Astrocyte (in vitro differentiated cells and primary cell): ENCODE results near the gene PIK3C3. TPM values are rescaled to one million over a fixed set of nuclear protein-coding genes. Genes with fewer than 3 reads are reported as not detected.

Source experiments
- DNase-seq: peaks from one replicate; pipeline ENCODE4 v3.0.0-alpha.2; 2010; ENCODE audit warnings: low read depth
- FAIRE-seq: peaks from 2 replicates; lab custom pipeline; 2011; peaks lifted over from hg19 to GRCh38; lab: Jason Lieb, UNC
- H2AFZ ChIP-seq: 2 replicates; pipeline ENCODE4 v1.6.0; 2012; ENCODE audit warnings: low read depth, low read length, inconsistent platforms
- H3K27ac ChIP-seq: 2 replicates; pipeline ENCODE4 v1.5.1; 2011; ENCODE audit warnings: low read depth, low read length, inconsistent platforms
- H3K27me3 ChIP-seq: 2 replicates; pipeline ENCODE4 v1.6.0; 2011; ENCODE audit warnings: low read length, inconsistent platforms; ENCODE audit not compliant: insufficient read depth
- H3K36me3 ChIP-seq: 2 replicates; pipeline ENCODE4 v1.5.1; 2011; ENCODE audit warnings: low read length, inconsistent platforms; ENCODE audit not compliant: insufficient read depth
- H3K4me1 ChIP-seq: 2 replicates; pipeline ENCODE4 v1.5.1; 2011; ENCODE audit warnings: low read length, inconsistent platforms; ENCODE audit not compliant: insufficient read depth
- H3K4me2 ChIP-seq: 2 replicates; pipeline ENCODE4 v1.6.0; 2012; ENCODE audit warnings: low read length, inconsistent platforms
- H3K4me3 ChIP-seq: 2 replicates; pipeline ENCODE4 v1.5.1; 2011; ENCODE audit warnings: low read depth, mild to moderate bottlenecking, low read length, inconsistent platforms; ENCODE audit not compliant: insufficient read depth
- H3K79me2 ChIP-seq: 2 replicates; pipeline ENCODE4 v1.6.0; 2012; ENCODE audit warnings: mild to moderate bottlenecking, low read length, inconsistent platforms; ENCODE audit not compliant: insufficient read depth
- H3K9ac ChIP-seq: 2 replicates; pipeline ENCODE4 v1.6.0; 2012; ENCODE audit warnings: mild to moderate bottlenecking, low read length, inconsistent platforms
- H3K9me3 ChIP-seq: 2 replicates; pipeline ENCODE4 v1.5.1; 2012; ENCODE audit warnings: low read depth, mild to moderate bottlenecking, low read length, inconsistent platforms; ENCODE audit not compliant: insufficient read depth
- H4K20me1 ChIP-seq: 2 replicates; pipeline ENCODE4 v1.6.0; 2012; ENCODE audit warnings: low read length, inconsistent platforms; ENCODE audit not compliant: insufficient read depth
- H3K27ac Mint-ChIP-seq: one replicate; pipeline ENCODE4 v1.8.0; 2021; ENCODE audit warnings: mild to moderate bottlenecking, mixed read lengths; ENCODE audit not compliant: unreplicated experiment
- H3K27me3 Mint-ChIP-seq: one replicate; pipeline ENCODE4 v1.8.0; 2021; ENCODE audit warnings: low read depth, mixed read lengths; ENCODE audit not compliant: unreplicated experiment
- H3K36me3 Mint-ChIP-seq: one replicate; pipeline ENCODE4 v1.8.0; 2021; ENCODE audit warnings: low read depth, mixed read lengths; ENCODE audit not compliant: unreplicated experiment
- H3K4me1 Mint-ChIP-seq: one replicate; pipeline ENCODE4 v1.8.0; 2021; ENCODE audit warnings: low read depth, mixed read lengths; ENCODE audit not compliant: unreplicated experiment
- H3K4me3 Mint-ChIP-seq: one replicate; pipeline ENCODE4 v1.8.0; 2021; ENCODE audit warnings: mild to moderate bottlenecking, moderate library complexity, mixed read lengths; ENCODE audit not compliant: unreplicated experiment
- H3K9me3 Mint-ChIP-seq: one replicate; pipeline ENCODE4 v1.8.0; 2021; ENCODE audit warnings: mild to moderate bottlenecking, mixed read lengths; ENCODE audit not compliant: unreplicated experiment
- EZH2 ChIP-seq: IDR thresholded peaks from 2 replicates; pipeline ENCODE4 v1.6.1; 2012; ENCODE audit warnings: mild to moderate bottlenecking, low read length, inconsistent platforms; ENCODE audit not compliant: insufficient read depth
- total RNA-seq: library from RNA; stranded (reverse); gene quantifications from 2 replicates; pipeline ENCODE4 v1.2.1, GENCODE V29; 2021
- TF ChIP-seq, protein P1 (sequence below): IDR thresholded peaks from 2 replicates; pipeline ENCODE4 v1.5.1; 2011; ENCODE audit warnings: low read depth, mild to moderate bottlenecking, inconsistent platforms, low read length, moderate library complexity; ENCODE audit not compliant: insufficient read depth

Gene PIK3C3
- total RNA-seq, 1 donor from 2014 or later, result 106 TPM

- no peak overlapping the region for H3K27ac ChIP-seq
- Mint-ChIP-seq H3K27me3 (no peaks in the 10 kb centered on the region), H3K9me3 (no peaks in the 10 kb centered on the region), H3K27ac (no peak overlapping the region), H3K4me1 (peaks cover 4% of the 10 kb centered on the region), H3K36me3 (no peaks in the 10 kb centered on the region), H3K4me3 (no peak overlapping the region)
- no peaks in the 10 kb centered on the region for H3K4me1 ChIP-seq
- H3K4me2 ChIP-seq, result no peak overlapping the region
- no peaks in the 10 kb centered on the region for H3K27me3 ChIP-seq
- TF ChIP-seq, protein P1, sequence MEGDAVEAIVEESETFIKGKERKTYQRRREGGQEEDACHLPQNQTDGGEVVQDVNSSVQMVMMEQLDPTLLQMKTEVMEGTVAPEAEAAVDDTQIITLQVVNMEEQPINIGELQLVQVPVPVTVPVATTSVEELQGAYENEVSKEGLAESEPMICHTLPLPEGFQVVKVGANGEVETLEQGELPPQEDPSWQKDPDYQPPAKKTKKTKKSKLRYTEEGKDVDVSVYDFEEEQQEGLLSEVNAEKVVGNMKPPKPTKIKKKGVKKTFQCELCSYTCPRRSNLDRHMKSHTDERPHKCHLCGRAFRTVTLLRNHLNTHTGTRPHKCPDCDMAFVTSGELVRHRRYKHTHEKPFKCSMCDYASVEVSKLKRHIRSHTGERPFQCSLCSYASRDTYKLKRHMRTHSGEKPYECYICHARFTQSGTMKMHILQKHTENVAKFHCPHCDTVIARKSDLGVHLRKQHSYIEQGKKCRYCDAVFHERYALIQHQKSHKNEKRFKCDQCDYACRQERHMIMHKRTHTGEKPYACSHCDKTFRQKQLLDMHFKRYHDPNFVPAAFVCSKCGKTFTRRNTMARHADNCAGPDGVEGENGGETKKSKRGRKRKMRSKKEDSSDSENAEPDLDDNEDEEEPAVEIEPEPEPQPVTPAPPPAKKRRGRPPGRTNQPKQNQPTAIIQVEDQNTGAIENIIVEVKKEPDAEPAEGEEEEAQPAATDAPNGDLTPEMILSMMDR, result no peak
- TF ChIP-seq EZH2, result no peak
- H3K9me3 ChIP-seq, result no peaks in the 10 kb centered on the region
- no peak overlapping the region for H2AFZ ChIP-seq
- H4K20me1 ChIP-seq, result no peaks in the 10 kb centered on the region
- H3K9ac ChIP-seq, result no peak overlapping the region
- H3K36me3 ChIP-seq, result no peaks in the 10 kb centered on the region
- FAIRE-seq, result no peak
- H3K4me3 ChIP-seq, result no peak overlapping the region
- no peaks in the 10 kb centered on the region for H3K79me2 ChIP-seq
- no peak for DNase-seq
These were observed 139.8 kb downstream of the PIK3C3 start for GRCh38 chr18:42094875-42095274.

GRCh38 chr18:42095732-42096377 is 140.8 kb downstream of the PIK3C3 start:
- Mint-ChIP-seq H3K27ac (no peak overlapping the region), H3K36me3 (no peaks in the 10 kb centered on the region)
- no peak for FAIRE-seq

DNA sequence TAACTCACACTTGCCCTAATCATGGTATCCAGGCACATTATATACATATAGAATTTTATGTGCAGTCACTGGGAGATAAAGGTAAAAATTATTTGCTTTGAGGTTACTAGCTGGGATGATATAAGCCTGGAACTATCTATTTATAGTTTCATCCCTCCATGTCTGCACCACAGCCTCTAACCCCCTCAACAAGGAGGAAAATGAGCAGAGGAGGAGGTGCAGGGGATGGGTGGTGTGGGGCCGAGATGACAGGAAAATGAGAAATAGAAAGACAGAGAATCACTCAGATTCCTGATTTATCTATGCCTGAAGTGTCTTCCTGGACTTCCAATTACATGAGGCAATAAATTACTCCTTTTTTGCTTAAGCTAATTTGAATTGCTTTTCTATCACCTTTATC is 145.2 kb downstream of the PIK3C3 start:
- H4K20me1 ChIP-seq, result no peaks in the 10 kb centered on the region
- FAIRE-seq (no peak), DNase-seq (no peak)
- no peaks in the 10 kb centered on the region for H3K79me2 ChIP-seq
- H2AFZ ChIP-seq, result no peak overlapping the region
- H3K9me3 ChIP-seq, result no peaks in the 10 kb centered on the region
- no peaks in the 10 kb centered on the region for H3K36me3 Mint-ChIP-seq
- no peaks in the 10 kb centered on the region for H3K27me3 Mint-ChIP-seq
- H3K4me1 ChIP-seq, result no peaks in the 10 kb centered on the region
- no peak overlapping the region for H3K4me2 ChIP-seq
- H3K27ac Mint-ChIP-seq, result no peak overlapping the region
- no peaks in the 10 kb centered on the region for H3K27me3 ChIP-seq
- no peak overlapping the region for H3K4me3 ChIP-seq
- no peaks in the 10 kb centered on the region for H3K36me3 ChIP-seq
- no peak overlapping the region for H3K27ac ChIP-seq
- no peak overlapping the region for H3K4me3 Mint-ChIP-seq
- H3K9ac ChIP-seq, result no peak overlapping the region
- no peak for TF ChIP-seq EZH2
- TF ChIP-seq, protein P1, result no peak
- no peaks in the 10 kb centered on the region for H3K9me3 Mint-ChIP-seq
- H3K4me1 Mint-ChIP-seq, result peaks cover 10% of the 10 kb centered on the region

More at GRCh38 chr18:42095732-42096377, 140.8 kb downstream of the PIK3C3 start:
- Mint-ChIP-seq H3K27me3 (no peaks in the 10 kb centered on the region), H3K9me3 (no peaks in the 10 kb centered on the region), H3K4me3 (no peak overlapping the region), H3K4me1 (peaks cover 4% of the 10 kb centered on the region)
- Histone ChIP-seq H3K9me3 (no peaks in the 10 kb centered on the region), H2AFZ (no peak overlapping the region), H3K9ac (no peak overlapping the region), H3K27me3 (no peaks in the 10 kb centered on the region), H3K4me3 (no peak overlapping the region), H3K36me3 (no peaks in the 10 kb centered on the region), H3K79me2 (no peaks in the 10 kb centered on the region), H3K27ac (no peak overlapping the region), H4K20me1 (no peaks in the 10 kb centered on the region), H3K4me1 (no peaks in the 10 kb centered on the region), H3K4me2 (no peak overlapping the region)
- no peak for DNase-seq
- TF ChIP-seq, protein P1, result no peak
- TF ChIP-seq EZH2, result no peak
